ENCODE results near the gene AICDA. TPM values are rescaled to one million over a fixed set of nuclear protein-coding genes. Genes with fewer than 3 reads are reported as not detected.
"Not testable (repeated sequence)": the region's sequence is repeated elsewhere in the genome, so short reads cannot be mapped to it uniquely, and the experiment has no call there.

The AICDA gene
- polyA plus RNA-seq, 1 of the 3 experiments (the other 2 are of a cell fraction) = not detected

DNA sequence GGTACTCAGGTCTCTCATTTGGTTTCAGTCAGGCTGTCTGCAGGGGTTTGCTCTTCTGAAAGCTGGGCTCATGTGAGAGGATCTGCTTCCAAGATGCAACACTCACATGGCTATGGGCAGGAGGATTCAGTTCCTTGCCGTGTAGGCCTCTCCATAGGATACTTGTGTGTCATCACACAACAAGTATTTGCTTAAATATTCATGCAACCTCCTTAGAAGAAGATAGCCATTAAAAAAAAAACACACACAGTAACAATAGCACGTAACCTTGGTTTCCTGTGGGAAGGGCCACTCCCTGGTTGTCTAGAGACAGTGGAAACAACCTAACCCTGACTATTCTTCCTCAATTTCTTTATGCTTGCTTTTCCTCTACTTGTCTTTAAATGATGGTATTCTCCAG, 40.2 kb downstream of the AICDA start (continued):
- TF ChIP-seq, protein P1, sequence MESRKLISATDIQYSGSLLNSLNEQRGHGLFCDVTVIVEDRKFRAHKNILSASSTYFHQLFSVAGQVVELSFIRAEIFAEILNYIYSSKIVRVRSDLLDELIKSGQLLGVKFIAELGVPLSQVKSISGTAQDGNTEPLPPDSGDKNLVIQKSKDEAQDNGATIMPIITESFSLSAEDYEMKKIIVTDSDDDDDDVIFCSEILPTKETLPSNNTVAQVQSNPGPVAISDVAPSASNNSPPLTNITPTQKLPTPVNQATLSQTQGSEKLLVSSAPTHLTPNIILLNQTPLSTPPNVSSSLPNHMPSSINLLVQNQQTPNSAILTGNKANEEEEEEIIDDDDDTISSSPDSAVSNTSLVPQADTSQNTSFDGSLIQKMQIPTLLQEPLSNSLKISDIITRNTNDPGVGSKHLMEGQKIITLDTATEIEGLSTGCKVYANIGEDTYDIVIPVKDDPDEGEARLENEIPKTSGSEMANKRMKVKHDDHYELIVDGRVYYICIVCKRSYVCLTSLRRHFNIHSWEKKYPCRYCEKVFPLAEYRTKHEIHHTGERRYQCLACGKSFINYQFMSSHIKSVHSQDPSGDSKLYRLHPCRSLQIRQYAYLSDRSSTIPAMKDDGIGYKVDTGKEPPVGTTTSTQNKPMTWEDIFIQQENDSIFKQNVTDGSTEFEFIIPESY (IDR thresholded peaks at IDR 0.05; ENCODE audit: borderline replicate concordance, low read depth) = no peak

DNA sequence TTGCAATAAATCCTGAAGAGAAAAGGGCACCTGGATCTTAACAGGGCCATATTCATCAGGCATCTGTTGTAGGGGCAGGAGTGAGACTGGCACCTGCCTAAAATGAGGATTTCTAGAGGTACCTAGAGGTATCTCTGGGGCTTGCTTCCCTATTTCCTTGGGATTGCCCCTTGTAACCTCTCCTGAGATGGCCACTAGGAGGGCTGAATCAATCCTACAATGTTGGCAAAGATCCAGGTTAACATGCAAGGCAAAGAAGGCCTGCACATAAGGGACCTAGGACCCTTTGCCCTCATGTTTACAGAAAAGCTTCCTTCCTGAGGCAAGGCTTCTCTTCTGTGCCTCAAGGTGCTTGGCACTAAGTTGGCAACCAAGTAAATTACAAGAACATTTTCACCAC, 46.1 kb downstream of the AICDA start:
- Histone ChIP-seq H2AFZ (ENCODE audit: low read depth) (no peak overlapping the region), H3F3A (replicated peaks; ENCODE audit: insufficient read depth) (no peaks in the 10 kb centered on the region), H3K4me2 (no peak overlapping the region), H3K4me3 (ENCODE audit: low read depth in 2 of 2, low read length in 1 of 2) (no peak overlapping the region), H3K9ac (no peak overlapping the region), H3K4me1 (ENCODE audit: control insufficient read depth in 1 of 2, insufficient read depth in 2 of 2, low read depth in 1 of 2, low read length in 1 of 2) (no peaks in the 10 kb centered on the region), H3K27me3 (ENCODE audit: insufficient read depth) (no peaks in the 10 kb centered on the region), H3K79me2 (ENCODE audit: insufficient read depth) (no peaks in the 10 kb centered on the region), H4K20me1 (ENCODE audit: insufficient read depth) (no peaks in the 10 kb centered on the region), H3K27ac (ENCODE audit: low read depth in 2 of 2, low read length in 1 of 2) (no peak overlapping the region), H3K36me3 (replicated peaks in 1 of 2; ENCODE audit: control insufficient read depth in 1 of 2, insufficient read depth in 2 of 2, low read length in 1 of 2) (no peaks in the 10 kb centered on the region), H3K9me2 (no peaks in the 10 kb centered on the region), H3K9me3 (no peaks in the 10 kb centered on the region)
- TF ChIP-seq RAD21 (IDR thresholded peaks at IDR 0.05; ENCODE audit: low read length) (no peak), FOXM1 (IDR thresholded peaks at IDR 0.05; ENCODE audit: low read depth) (no peak), YY1 (IDR thresholded peaks at IDR 0.05; ENCODE audit: low read depth) (no peak), FOXJ3 (CRISPR knock-in tag; IDR thresholded peaks at IDR 0.05) (no peak), FOSL2 (IDR thresholded peaks at IDR 0.05; ENCODE audit: borderline replicate concordance, low read depth) (no peak), ELF1 (IDR thresholded peaks at IDR 0.05) (no peak), RFX5 (IDR thresholded peaks at IDR 0.05; ENCODE audit: low read length) (no peak), MEF2A (IDR thresholded peaks at IDR 0.05; ENCODE audit: borderline replicate concordance, low read depth) (no peak), TEAD4 (IDR thresholded peaks at IDR 0.05; ENCODE audit: borderline replicate concordance, insufficient read depth) (no peak), NFIC (IDR thresholded peaks at IDR 0.05; ENCODE audit: borderline replicate concordance) (no peak), EZH2phosphoT487 (IDR thresholded peaks at IDR 0.05; ENCODE audit: borderline replicate concordance, low read depth) (no peak)
- TF ChIP-seq, protein P2, sequence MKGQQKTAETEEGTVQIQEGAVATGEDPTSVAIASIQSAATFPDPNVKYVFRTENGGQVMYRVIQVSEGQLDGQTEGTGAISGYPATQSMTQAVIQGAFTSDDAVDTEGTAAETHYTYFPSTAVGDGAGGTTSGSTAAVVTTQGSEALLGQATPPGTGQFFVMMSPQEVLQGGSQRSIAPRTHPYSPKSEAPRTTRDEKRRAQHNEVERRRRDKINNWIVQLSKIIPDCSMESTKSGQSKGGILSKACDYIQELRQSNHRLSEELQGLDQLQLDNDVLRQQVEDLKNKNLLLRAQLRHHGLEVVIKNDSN (IDR thresholded peaks at IDR 0.05; ENCODE audit: borderline replicate concordance, low read depth) = no peak
- TF ChIP-seq, protein P3, sequence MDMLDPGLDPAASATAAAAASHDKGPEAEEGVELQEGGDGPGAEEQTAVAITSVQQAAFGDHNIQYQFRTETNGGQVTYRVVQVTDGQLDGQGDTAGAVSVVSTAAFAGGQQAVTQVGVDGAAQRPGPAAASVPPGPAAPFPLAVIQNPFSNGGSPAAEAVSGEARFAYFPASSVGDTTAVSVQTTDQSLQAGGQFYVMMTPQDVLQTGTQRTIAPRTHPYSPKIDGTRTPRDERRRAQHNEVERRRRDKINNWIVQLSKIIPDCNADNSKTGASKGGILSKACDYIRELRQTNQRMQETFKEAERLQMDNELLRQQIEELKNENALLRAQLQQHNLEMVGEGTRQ (IDR thresholded peaks at IDR 0.05; ENCODE audit: borderline replicate concordance, low read depth, low read length) = no peak
- CTCF ChIA-PET = no interaction called here
- POLR2A ChIA-PET = no interaction called here
- DNase-seq = no peak

GRCh38 chr12:8566052-8566451, 46.6 kb downstream of the AICDA start:
- POLR2A ChIA-PET; H3K9me2 ChIP-seq; H4K20me1 ChIP-seq (ENCODE audit: insufficient read depth); H3K4me3 ChIP-seq (ENCODE audit: low read depth in 2 of 2, low read length in 1 of 2); H3K79me2 ChIP-seq (ENCODE audit: insufficient read depth); H3K36me3 ChIP-seq (replicated peaks in 1 of 2; ENCODE audit: control insufficient read depth in 1 of 2, insufficient read depth in 2 of 2, low read length in 1 of 2); DNase-seq; H3K4me1 ChIP-seq (ENCODE audit: control insufficient read depth in 1 of 2, insufficient read depth in 2 of 2, low read depth in 1 of 2, low read length in 1 of 2); H3F3A ChIP-seq (replicated peaks; ENCODE audit: insufficient read depth); H2AFZ ChIP-seq (ENCODE audit: low read depth); H3K4me2 ChIP-seq; H3K27me3 ChIP-seq (ENCODE audit: insufficient read depth); H3K27ac ChIP-seq (ENCODE audit: low read depth in 2 of 2, low read length in 1 of 2); CTCF ChIA-PET; H3K9me3 ChIP-seq; H3K9ac ChIP-seq: not testable (repeated sequence)
- 24% methylated on average over 2 of the region's 2 CpGs for WGBS (ENCODE audit: low lambda C conversion rate)
